ENCODE data around the gene AZGP1. TPM values are rescaled to one million over a fixed set of nuclear protein-coding genes. Genes with fewer than 3 reads are reported as not detected.
"Not testable (repeated sequence)": the region's sequence is repeated elsewhere in the genome, so short reads cannot be mapped to it uniquely, and the experiment has no call there.

AZGP1 gene
- total RNA-seq, 1 experiment from 2014 or later: not detected

DNA sequence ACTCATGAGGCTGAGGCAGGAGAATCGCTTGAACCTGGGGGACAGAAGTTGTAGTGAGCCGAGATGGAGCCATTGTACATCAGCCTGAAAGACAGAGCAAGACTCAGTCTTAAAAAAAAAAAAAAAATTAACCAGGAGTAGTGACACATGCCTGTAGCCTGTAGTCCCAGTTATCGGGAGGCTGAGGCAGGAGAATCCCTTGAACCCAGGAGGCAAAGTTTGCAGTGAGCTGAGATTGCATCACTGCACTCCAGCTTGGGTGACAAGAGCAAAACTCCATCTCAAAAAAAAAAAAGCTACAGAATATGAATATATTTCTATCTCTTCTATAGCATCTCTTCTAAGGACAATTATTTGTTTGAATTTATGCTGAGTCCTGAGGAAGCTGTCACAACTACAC is 6.5 kb downstream of the AZGP1 start:
- Histone ChIP-seq H3K27ac (ENCODE audit: low read depth, low read length, poor library complexity, severe bottlenecking) (no peak overlapping the region), H3K4me3 (ENCODE audit: low read depth, low read length, poor library complexity, severe bottlenecking) (no peak overlapping the region), H3K27me3 (replicated peaks; ENCODE audit: insufficient read depth, low read depth, low read length, poor library complexity) (peaks cover 36% of the 10 kb centered on the region), H3K36me3 (ENCODE audit: insufficient read depth, low read length, poor library complexity, severe bottlenecking) (no peaks in the 10 kb centered on the region), H3K4me1 (ENCODE audit: insufficient read depth, low read length, poor library complexity, severe bottlenecking) (no peaks in the 10 kb centered on the region), H3K9me3 (ENCODE audit: low read depth, low read length, poor library complexity, severe bottlenecking) (no peaks in the 10 kb centered on the region)
- POLR2A ChIA-PET (ENCODE audit: low non-redundant PET): no interaction called here
- CTCF ChIA-PET: interaction anchor here (0.8 kb wide), 1 partner anchor 64 kb away, joined by 5 read pairs; no protein-coding TSS in a partner anchor
- intact Hi-C loops (cut with micrococcal nuclease; ENCODE audit: unreplicated experiment): no loop called here
- DNase-seq (ENCODE audit: low spot score): no peak
- no TSS peak for BruUV-seq (replicated peaks)
- no peak for TF ChIP-seq EZH2 (IDR thresholded peaks at IDR 0.05; ENCODE audit: borderline replicate concordance, low read depth, low read length, poor library complexity, severe bottlenecking)
- TF ChIP-seq, protein P1, sequence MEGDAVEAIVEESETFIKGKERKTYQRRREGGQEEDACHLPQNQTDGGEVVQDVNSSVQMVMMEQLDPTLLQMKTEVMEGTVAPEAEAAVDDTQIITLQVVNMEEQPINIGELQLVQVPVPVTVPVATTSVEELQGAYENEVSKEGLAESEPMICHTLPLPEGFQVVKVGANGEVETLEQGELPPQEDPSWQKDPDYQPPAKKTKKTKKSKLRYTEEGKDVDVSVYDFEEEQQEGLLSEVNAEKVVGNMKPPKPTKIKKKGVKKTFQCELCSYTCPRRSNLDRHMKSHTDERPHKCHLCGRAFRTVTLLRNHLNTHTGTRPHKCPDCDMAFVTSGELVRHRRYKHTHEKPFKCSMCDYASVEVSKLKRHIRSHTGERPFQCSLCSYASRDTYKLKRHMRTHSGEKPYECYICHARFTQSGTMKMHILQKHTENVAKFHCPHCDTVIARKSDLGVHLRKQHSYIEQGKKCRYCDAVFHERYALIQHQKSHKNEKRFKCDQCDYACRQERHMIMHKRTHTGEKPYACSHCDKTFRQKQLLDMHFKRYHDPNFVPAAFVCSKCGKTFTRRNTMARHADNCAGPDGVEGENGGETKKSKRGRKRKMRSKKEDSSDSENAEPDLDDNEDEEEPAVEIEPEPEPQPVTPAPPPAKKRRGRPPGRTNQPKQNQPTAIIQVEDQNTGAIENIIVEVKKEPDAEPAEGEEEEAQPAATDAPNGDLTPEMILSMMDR (conservative IDR thresholded peaks at IDR 0.05; ENCODE audit: low read depth, low read length): no peak

DNA sequence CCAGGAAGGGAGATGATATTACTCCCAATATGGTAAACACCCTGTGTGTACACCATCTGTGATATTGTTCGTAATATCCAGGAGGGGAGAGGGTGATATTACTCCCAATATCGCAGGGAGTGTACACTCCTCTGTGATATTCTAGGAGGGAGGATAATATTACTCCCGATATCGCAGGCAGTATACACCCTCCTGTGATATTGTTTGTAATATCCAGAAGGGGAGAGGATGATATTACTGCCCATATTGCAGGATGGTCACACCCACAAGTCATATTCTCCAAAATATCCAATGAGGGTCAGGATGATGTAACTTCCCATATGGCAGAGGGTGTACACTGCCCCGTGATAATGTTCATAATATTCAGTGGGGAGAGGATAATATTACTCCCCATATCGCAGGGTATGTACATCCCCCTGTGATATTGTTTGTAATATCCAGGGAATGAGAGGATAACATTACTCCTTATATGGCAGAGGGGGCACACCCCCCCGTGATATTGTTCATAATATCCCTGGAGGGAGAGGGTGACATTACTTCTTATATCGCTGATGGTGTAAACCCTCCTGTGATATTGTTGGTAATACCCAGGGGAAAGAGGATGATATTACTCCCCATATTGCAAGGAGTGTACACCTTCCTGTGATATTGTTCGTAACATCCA is 17.1 kb downstream of the AZGP1 start:
- TF ChIP-seq, protein P1 (conservative IDR thresholded peaks at IDR 0.05; ENCODE audit: low read depth, low read length): no peak
- TF ChIP-seq EZH2 (IDR thresholded peaks at IDR 0.05; ENCODE audit: borderline replicate concordance, low read depth, low read length, poor library complexity, severe bottlenecking): no peak
- no peaks in the 10 kb centered on the region for H3K9me3 ChIP-seq (ENCODE audit: low read depth, low read length, poor library complexity, severe bottlenecking)
- no peak overlapping the region for H3K4me3 ChIP-seq (ENCODE audit: low read depth, low read length, poor library complexity, severe bottlenecking)
- intact Hi-C loops (cut with micrococcal nuclease; ENCODE audit: unreplicated experiment): no loop called here
- H3K27me3 ChIP-seq (replicated peaks; ENCODE audit: insufficient read depth, low read depth, low read length, poor library complexity): peaks cover 55% of the 10 kb centered on the region
- H3K36me3 ChIP-seq (ENCODE audit: insufficient read depth, low read length, poor library complexity, severe bottlenecking): no peaks in the 10 kb centered on the region
- CTCF ChIA-PET: no interaction called here
- no TSS peak for BruUV-seq (replicated peaks)
- POLR2A ChIA-PET (ENCODE audit: low non-redundant PET): no interaction called here
- H3K27ac ChIP-seq (ENCODE audit: low read depth, low read length, poor library complexity, severe bottlenecking): no peak overlapping the region
- DNase-seq (ENCODE audit: low spot score): no peak
- no peaks in the 10 kb centered on the region for H3K4me1 ChIP-seq (ENCODE audit: insufficient read depth, low read length, poor library complexity, severe bottlenecking)

GRCh38 chr7:99955247-99955646 is 20.6 kb downstream of the AZGP1 start:
- POLR2A ChIA-PET (ENCODE audit: low non-redundant PET): interaction anchor here (0.7 kb wide), 1 partner anchor 33 kb away, joined by 4 read pairs; no protein-coding TSS in a partner anchor
- H3K36me3 ChIP-seq (ENCODE audit: insufficient read depth, low read length, poor library complexity, severe bottlenecking): no peaks in the 10 kb centered on the region
- no peaks in the 10 kb centered on the region for H3K9me3 ChIP-seq (ENCODE audit: low read depth, low read length, poor library complexity, severe bottlenecking)
- intact Hi-C loops (cut with micrococcal nuclease; ENCODE audit: unreplicated experiment): no loop called here
- no TSS peak for BruUV-seq (replicated peaks)
- H3K4me3 ChIP-seq (ENCODE audit: low read depth, low read length, poor library complexity, severe bottlenecking): no peak overlapping the region
- peaks cover 24% of the 10 kb centered on the region for H3K27me3 ChIP-seq (replicated peaks; ENCODE audit: insufficient read depth, low read depth, low read length, poor library complexity)
- no peak for DNase-seq (ENCODE audit: low spot score)
- CTCF ChIA-PET: no interaction called here
- no peak for TF ChIP-seq EZH2 (IDR thresholded peaks at IDR 0.05; ENCODE audit: borderline replicate concordance, low read depth, low read length, poor library complexity, severe bottlenecking)
- TF ChIP-seq, protein P1 (conservative IDR thresholded peaks at IDR 0.05; ENCODE audit: low read depth, low read length): no peak
- no peak overlapping the region for H3K27ac ChIP-seq (ENCODE audit: low read depth, low read length, poor library complexity, severe bottlenecking)
- H3K4me1 ChIP-seq (ENCODE audit: insufficient read depth, low read length, poor library complexity, severe bottlenecking): no peaks in the 10 kb centered on the region

GRCh38 chr7:99954643-99955042 is 21.2 kb downstream of the AZGP1 start:
- H3K27ac ChIP-seq (ENCODE audit: low read depth, low read length, poor library complexity, severe bottlenecking); POLR2A ChIA-PET (ENCODE audit: low non-redundant PET); DNase-seq (ENCODE audit: low spot score); H3K9me3 ChIP-seq (ENCODE audit: low read depth, low read length, poor library complexity, severe bottlenecking); BruUV-seq (replicated peaks); H3K4me1 ChIP-seq (ENCODE audit: insufficient read depth, low read length, poor library complexity, severe bottlenecking); CTCF ChIA-PET; H3K36me3 ChIP-seq (ENCODE audit: insufficient read depth, low read length, poor library complexity, severe bottlenecking); intact Hi-C loops (cut with micrococcal nuclease; ENCODE audit: unreplicated experiment); H3K4me3 ChIP-seq (ENCODE audit: low read depth, low read length, poor library complexity, severe bottlenecking): not testable (repeated sequence)
- H3K27me3 ChIP-seq (replicated peaks; ENCODE audit: insufficient read depth, low read depth, low read length, poor library complexity): peaks cover 18% of the 10 kb centered on the region

Data from A673 (cell line).